ENCODE measurements around the gene BDH1.
"Not testable (repeated sequence)": the region's sequence is repeated elsewhere in the genome, so short reads cannot be mapped to it uniquely, and the experiment has no call there.

DNA sequence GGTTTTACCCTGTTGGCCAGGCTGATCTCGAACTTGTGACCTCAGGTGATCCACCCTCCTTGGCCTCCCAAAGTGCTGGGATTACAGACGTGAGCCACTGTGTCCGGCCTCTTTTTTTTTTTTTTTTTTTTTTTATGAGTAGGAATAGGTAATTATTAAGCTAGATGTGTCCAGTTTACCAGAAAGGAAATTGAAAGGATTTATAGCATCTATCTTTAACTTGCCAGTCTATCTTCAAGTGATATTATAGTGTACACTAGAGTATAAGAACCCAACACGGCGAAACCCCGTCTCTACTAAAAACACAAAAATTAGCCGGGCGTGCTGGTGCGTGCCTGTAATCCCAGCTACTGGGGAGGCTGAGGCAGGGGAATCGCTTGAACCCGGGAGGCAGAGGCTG is 31.0 kb upstream of the BDH1 start:
- not testable (repeated sequence) for TF ChIP-seq POLR2AphosphoS5, CTCF, POLR2A (IDR thresholded peaks at IDR 0.05)

Data from upper lobe of left lung (tissue), 4 donors.